Measurements from ENCODE around the gene ACY1.
"Not testable (repeated sequence)": the region's sequence is repeated elsewhere in the genome, so short reads cannot be mapped to it uniquely, and the experiment has no call there.

Gene ACY1

GRCh38 chr3:52030714-52031310, 47.5 kb downstream of the ACY1 start:
- no peak for DNase-seq

GRCh38 chr3:52031896-52032295, 48.6 kb downstream of the ACY1 start:
- no peak for DNase-seq

DNA sequence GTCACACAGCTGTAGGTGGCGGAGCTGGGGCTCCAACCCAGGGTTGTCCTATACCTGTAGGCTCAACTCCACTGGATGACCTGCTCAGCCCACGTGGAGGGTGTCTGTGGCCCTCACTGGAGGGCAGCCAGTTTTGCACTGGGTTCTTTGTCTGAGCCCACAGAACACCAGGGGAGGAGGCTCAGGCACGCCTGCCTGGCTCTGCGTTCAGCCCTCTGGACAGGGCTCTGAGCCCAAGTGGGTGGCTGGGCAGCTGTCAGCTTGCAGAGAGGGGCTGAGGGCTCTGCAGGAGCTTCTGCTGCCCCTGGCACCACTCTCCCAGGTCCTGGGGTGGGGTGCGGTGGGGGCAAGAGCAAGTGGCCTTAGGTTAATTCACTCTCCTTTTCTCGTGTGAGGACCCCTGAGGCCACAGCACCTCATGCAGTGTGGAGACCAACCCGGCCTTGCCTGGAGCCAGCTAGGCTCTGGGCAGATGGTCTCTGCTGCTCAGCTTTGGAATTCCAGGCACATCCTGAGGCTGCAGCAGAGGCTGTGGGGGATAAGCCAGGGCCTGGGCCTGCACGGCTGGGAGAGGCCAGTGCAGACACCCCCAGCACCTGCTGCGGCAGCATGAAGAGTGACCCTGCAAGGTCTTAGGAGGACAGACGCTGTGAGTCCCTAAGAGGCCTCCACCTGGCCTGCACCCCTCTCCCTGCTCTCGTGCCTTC, 49.5 kb downstream of the ACY1 start:
- DNase-seq = no peak

DNA sequence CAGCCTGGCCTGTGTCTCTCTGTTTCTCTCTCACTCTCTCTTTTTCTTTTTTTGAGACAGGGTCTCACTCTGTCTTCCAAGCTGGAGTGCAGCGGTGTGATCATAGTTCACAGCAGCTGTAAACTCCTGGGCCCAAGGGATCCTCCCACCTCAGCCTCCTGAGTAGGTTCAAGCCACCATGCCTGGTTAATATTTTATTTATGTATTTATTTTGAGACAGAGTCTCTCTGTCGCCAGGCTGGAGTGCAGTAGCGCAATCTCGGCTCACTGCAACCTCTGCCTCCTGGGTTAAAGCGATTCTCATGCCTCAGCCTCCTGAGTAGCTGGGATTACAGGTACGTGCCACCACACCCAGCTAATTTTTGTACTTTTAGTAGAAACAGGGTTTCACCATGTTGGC, 50.4 kb downstream of the ACY1 start:
- not testable (repeated sequence) for DNase-seq

- no peak for DNase-seq
Observed at GRCh38 chr3:52034212-52034611, 50.9 kb downstream of the ACY1 start.

- no peak for DNase-seq
Observed at GRCh38 chr3:52034651-52035050, 51.3 kb downstream of the ACY1 start.

- DNase-seq = no peak
Observed at GRCh38 chr3:52036222-52036694, 52.9 kb downstream of the ACY1 start.

- no peak for DNase-seq
Observed at GRCh38 chr3:52036829-52037228, 53.5 kb downstream of the ACY1 start.

DNA sequence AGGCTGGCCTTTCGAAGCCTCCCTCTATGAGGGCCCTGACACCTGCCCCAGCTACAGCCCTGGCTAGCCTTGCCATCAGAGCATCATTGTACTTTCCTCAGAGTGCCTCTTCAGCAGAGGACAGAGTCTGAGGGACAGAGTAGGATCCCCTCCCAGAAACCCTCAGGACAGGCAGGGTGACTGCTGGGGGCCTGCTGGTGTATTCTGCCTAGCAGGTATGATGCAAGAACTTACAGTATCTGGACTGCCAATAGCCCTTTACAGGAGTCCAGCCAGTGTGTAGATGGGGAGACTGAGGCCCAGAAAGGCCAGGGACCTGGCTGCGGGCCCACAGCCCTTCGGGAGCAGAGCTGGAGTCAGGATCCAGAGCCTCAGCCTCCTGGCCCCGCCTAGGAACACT, 54.0 kb downstream of the ACY1 start:
- DNase-seq = no peak

GRCh38 chr3:52038227-52038626, 54.9 kb downstream of the ACY1 start:
- DNase-seq = no peak
